ENCODE measurements around the gene MISP.
"Not testable (repeated sequence)": the region's sequence is repeated elsewhere in the genome, so short reads cannot be mapped to it uniquely, and the experiment has no call there.

Gene MISP
- 0 to 0.04 reads per million in 2 experiments for total RNA-seq

GRCh38 chr19:750640-751423 lies at the start of gene MISP:
Gene MISP (plus strand): TSS chr19:751112. CDS start chr19:756947, 5,835 bp downstream.
- no peak for DNase-seq (ENCODE audit: low read depth)

- not testable (repeated sequence) for DNase-seq (ENCODE audit: low read depth)
These were observed 48.1 kb upstream of the MISP start for GRCh38 chr19:702847-703246.

GRCh38 chr19:703329-703650 lies 47.6 kb upstream of the MISP start:
- no peak for DNase-seq (ENCODE audit: low read depth)

GRCh38 chr19:703651-704446 lies 47.1 kb upstream of the MISP start:
- peak; percentile 64 for DNase-seq (ENCODE audit: low read depth)

GRCh38 chr19:704447-704741 lies 46.5 kb upstream of the MISP start:
- no peak for DNase-seq (ENCODE audit: low read depth)

GRCh38 chr19:708154-709143 lies 42.5 kb upstream of the MISP start, which contains the start of gene PALM:
Gene PALM (plus strand): TSS chr19:708935. CDS start chr19:709147, 212 bp downstream.
- DNase-seq (ENCODE audit: low read depth): no peak

GRCh38 chr19:709196-709964 lies 41.5 kb upstream of the MISP start:
- DNase-seq (ENCODE audit: low read depth): no peak

- DNase-seq (ENCODE audit: low read depth): no peak
These were observed 40.8 kb upstream of the MISP start for GRCh38 chr19:709965-710571.

GRCh38 chr19:710767-711166 lies 40.1 kb upstream of the MISP start:
- DNase-seq (ENCODE audit: low read depth): no peak

GRCh38 chr19:711254-711653 lies 39.7 kb upstream of the MISP start:
- DNase-seq (ENCODE audit: low read depth): no peak

GRCh38 chr19:715347-715746 lies 35.6 kb upstream of the MISP start:
- DNase-seq (ENCODE audit: low read depth): no peak

GRCh38 chr19:718251-718951 lies 32.5 kb upstream of the MISP start:
- DNase-seq (ENCODE audit: low read depth): no peak

- DNase-seq (ENCODE audit: low read depth): no peak
These were observed 31.9 kb upstream of the MISP start for GRCh38 chr19:718991-719512.

- no peak for DNase-seq (ENCODE audit: low read depth)
These were observed 31.1 kb upstream of the MISP start for GRCh38 chr19:719636-720344.

- DNase-seq (ENCODE audit: low read depth): no peak
These were observed 30.4 kb upstream of the MISP start for GRCh38 chr19:720345-721160.

- no peak for DNase-seq (ENCODE audit: low read depth)
These were observed 28.3 kb upstream of the MISP start for GRCh38 chr19:722553-723101.

GRCh38 chr19:723247-723646 lies 27.7 kb upstream of the MISP start:
- no peak for DNase-seq (ENCODE audit: low read depth)

- no peak for DNase-seq (ENCODE audit: low read depth)
These were observed 27.2 kb upstream of the MISP start for GRCh38 chr19:723714-724113.
